Stimulated activated CD4-positive, alpha-beta T cell treated with anti-CD3 and anti-CD28 coated beads, Interleukin-4, amount 100 ng/mL, for 1 hour (primary cell): ENCODE data around the gene VPS72.

Source experiments
- DNase-seq: peaks from one replicate; pipeline ENCODE4 v3.0.0-alpha.2; 2020

VPS72 gene

GRCh38 chr1:151184211-151184610 lies 5.8 kb downstream of the VPS72 start:
- no peak for DNase-seq

GRCh38 chr1:151176514-151177045 lies 13.4 kb downstream of the VPS72 start:
- no peak for DNase-seq

GRCh38 chr1:151175863-151176262 lies 14.1 kb downstream of the VPS72 start, which contains the start of gene TMOD4:
TMOD4 (minus strand) TSS chr1:151175981; CDS start chr1:151174875, 1,106 bp downstream.
- DNase-seq: no peak

GRCh38 chr1:151175041-151175741 lies 14.8 kb downstream of the VPS72 start:
- no peak for DNase-seq

- no peak for DNase-seq
Observed at GRCh38 chr1:151171190-151171589, 18.8 kb downstream of the VPS72 start.

GRCh38 chr1:151167116-151167515 lies 22.9 kb downstream of the VPS72 start:
- no peak for DNase-seq

- no peak for DNase-seq
Observed at GRCh38 chr1:151166505-151166956, 23.5 kb downstream of the VPS72 start.

GRCh38 chr1:151165738-151166504 lies 24.1 kb downstream of the VPS72 start, which contains the start of the genes LYSMD1 and SCNM1:
LYSMD1 (minus strand) TSS chr1:151165902; CDS start chr1:151165258, 644 bp downstream.
SCNM1 (plus strand) TSS chr1:151166144; CDS start chr1:151166153, 9 bp downstream.
- peak; percentile 92 for DNase-seq

- DNase-seq: peak; percentile 9
Observed at GRCh38 chr1:151165281-151165737, 24.7 kb downstream of the VPS72 start.

GRCh38 chr1:151164732-151165280 lies 25.2 kb downstream of the VPS72 start:
- DNase-seq: no peak

- no peak for DNase-seq
Observed at GRCh38 chr1:151159373-151159772, 30.6 kb downstream of the VPS72 start.

GRCh38 chr1:151158751-151159251 lies 31.2 kb downstream of the VPS72 start:
- peak; percentile 13 for DNase-seq

GRCh38 chr1:151158326-151158725 lies 31.7 kb downstream of the VPS72 start:
- peak; percentile 57 for DNase-seq

GRCh38 chr1:151157067-151157531 lies 32.9 kb downstream of the VPS72 start:
- DNase-seq: peak; percentile 45

- peak; percentile 76 for DNase-seq
Observed at GRCh38 chr1:151156515-151156819, 33.5 kb downstream of the VPS72 start, which contains the start of gene TNFAIP8L2. TNFAIP8L2 (plus strand) TSS chr1:151156649; CDS start chr1:151158698, 2,049 bp downstream.

GRCh38 chr1:151147665-151148064 lies 42.3 kb downstream of the VPS72 start:
- DNase-seq: no peak

- DNase-seq: no peak
Observed at GRCh38 chr1:151147132-151147503, 42.9 kb downstream of the VPS72 start.

- peak; percentile 87 for DNase-seq
Observed at GRCh38 chr1:151146412-151147131, 43.4 kb downstream of the VPS72 start, which contains the start of gene SEMA6C. SEMA6C (minus strand) TSS chr1:151146631; CDS start chr1:151142621, 4,010 bp downstream.

GRCh38 chr1:151146072-151146411 lies 44.0 kb downstream of the VPS72 start:
- no peak for DNase-seq

GRCh38 chr1:151145304-151146071 lies 44.5 kb downstream of the VPS72 start:
- DNase-seq: peak; percentile 30
